ENCODE measurements around the gene GPC5. TPM values are rescaled to one million over a fixed set of nuclear protein-coding genes. Genes with fewer than 3 reads are reported as not detected.

Gene GPC5
- polyA plus RNA-seq, 6 donors from 2014 or later = 0.30 to 1.0 (median 0.40) TPM; not detected in 3

- Mint-ChIP-seq H3K36me3 (no peaks in the 10 kb centered on the region), H3K9me3 (peaks cover 5 to 10% (median 6%) of the 10 kb centered on the region in 7 donors), H3K27ac (no peak overlapping the region), H3K4me1 (no peaks in the 10 kb centered on the region), H3K4me3 (no peak overlapping the region), H3K27me3 (no peaks in the 10 kb centered on the region)
- DNase-seq (no peak), ATAC-seq (ENCODE audit: low read depth in 2 of 2) (no peak)
Measured at GRCh38 chr13:91506759-91507158, 108.3 kb downstream of the GPC5 start.

- Mint-ChIP-seq H3K27me3 (no peaks in the 10 kb centered on the region), H3K4me3 (no peak overlapping the region), H3K27ac (no peak overlapping the region), H3K4me1 (no peaks in the 10 kb centered on the region), H3K36me3 (no peaks in the 10 kb centered on the region), H3K9me3 (peaks cover 2 to 6% (median 5%) of the 10 kb centered on the region in 7 donors)
- ATAC-seq (ENCODE audit: low read depth in 2 of 2) (no peak), DNase-seq (no peak)
Measured at GRCh38 chr13:91510058-91510457, 111.6 kb downstream of the GPC5 start.

GRCh38 chr13:91513790-91514189 is 115.4 kb downstream of the GPC5 start:
- DNase-seq = no peak
- Mint-ChIP-seq H3K4me3 (no peak overlapping the region), H3K27me3 (no peaks in the 10 kb centered on the region), H3K36me3 (no peaks in the 10 kb centered on the region), H3K9me3 (peaks cover 1 to 14% (median 5%) of the 10 kb centered on the region in 7 donors), H3K4me1 (no peaks in the 10 kb centered on the region), H3K27ac (no peak overlapping the region)
- ATAC-seq (ENCODE audit: low read depth in 2 of 2) = no peak

GRCh38 chr13:91516799-91517198 is 118.4 kb downstream of the GPC5 start:
- H3K27ac Mint-ChIP-seq = no peak overlapping the region
- H3K4me3 Mint-ChIP-seq = no peak overlapping the region
- no peak for DNase-seq
- no peaks in the 10 kb centered on the region for H3K27me3 Mint-ChIP-seq
- ATAC-seq (ENCODE audit: low read depth in 2 of 2) = no peak
- no peaks in the 10 kb centered on the region for H3K36me3 Mint-ChIP-seq
- H3K9me3 Mint-ChIP-seq = peaks cover 1 to 19% (median 7%) of the 10 kb centered on the region in 7 donors
- no peaks in the 10 kb centered on the region for H3K4me1 Mint-ChIP-seq

GRCh38 chr13:91520952-91521351 is 122.5 kb downstream of the GPC5 start:
- H3K9me3 Mint-ChIP-seq = peaks cover 3 to 19% (median 9%) of the 10 kb centered on the region in 7 donors
- ATAC-seq (ENCODE audit: low read depth in 2 of 2) = no peak
- no peak for DNase-seq
- H3K27me3 Mint-ChIP-seq = no peaks in the 10 kb centered on the region
- H3K4me3 Mint-ChIP-seq = no peak overlapping the region
- no peaks in the 10 kb centered on the region for H3K36me3 Mint-ChIP-seq
- H3K4me1 Mint-ChIP-seq = no peaks in the 10 kb centered on the region
- peak overlapping the region in 1 of 6 donors; percentile 56 for H3K27ac Mint-ChIP-seq

- no peak overlapping the region for H3K27ac Mint-ChIP-seq
- ATAC-seq (ENCODE audit: low read depth in 2 of 2) = no peak
- no peaks in the 10 kb centered on the region for H3K27me3 Mint-ChIP-seq
- H3K4me1 Mint-ChIP-seq = no peaks in the 10 kb centered on the region
- H3K36me3 Mint-ChIP-seq = no peaks in the 10 kb centered on the region
- peaks cover 0 to 22% (median 9%) of the 10 kb centered on the region in 7 donors for H3K9me3 Mint-ChIP-seq
- no peak overlapping the region for H3K4me3 Mint-ChIP-seq
- DNase-seq = no peak
Measured at GRCh38 chr13:91523116-91523515, 124.7 kb downstream of the GPC5 start.

GRCh38 chr13:91526543-91527033 is 128.2 kb downstream of the GPC5 start:
- no peak overlapping the region for H3K27ac Mint-ChIP-seq
- no peaks in the 10 kb centered on the region for H3K36me3 Mint-ChIP-seq
- DNase-seq (no peak), ATAC-seq (ENCODE audit: low read depth in 2 of 2) (no peak)
- H3K9me3 Mint-ChIP-seq = peaks cover 4 to 26% (median 11%) of the 10 kb centered on the region in 7 donors
- no peaks in the 10 kb centered on the region for H3K27me3 Mint-ChIP-seq
- no peak overlapping the region for H3K4me3 Mint-ChIP-seq
- no peaks in the 10 kb centered on the region for H3K4me1 Mint-ChIP-seq

- no peak for DNase-seq
- H3K27ac Mint-ChIP-seq = no peak overlapping the region
- H3K4me1 Mint-ChIP-seq = no peaks in the 10 kb centered on the region
- H3K9me3 Mint-ChIP-seq = peaks cover 3 to 23% (median 11%) of the 10 kb centered on the region in 7 donors
- H3K27me3 Mint-ChIP-seq = no peaks in the 10 kb centered on the region
- H3K36me3 Mint-ChIP-seq = no peaks in the 10 kb centered on the region
- no peak for ATAC-seq (ENCODE audit: low read depth in 2 of 2)
- H3K4me3 Mint-ChIP-seq = no peak overlapping the region
Measured at GRCh38 chr13:91529739-91530482, 131.5 kb downstream of the GPC5 start.

GRCh38 chr13:91531646-91532045 is 133.2 kb downstream of the GPC5 start:
- H3K27ac Mint-ChIP-seq = no peak overlapping the region
- H3K36me3 Mint-ChIP-seq = no peaks in the 10 kb centered on the region
- H3K4me3 Mint-ChIP-seq = peak overlapping the region in 1 of 8 donors; percentile 31
- no peaks in the 10 kb centered on the region for H3K4me1 Mint-ChIP-seq
- DNase-seq (no peak), ATAC-seq (ENCODE audit: low read depth in 2 of 2) (no peak)
- no peaks in the 10 kb centered on the region for H3K27me3 Mint-ChIP-seq
- H3K9me3 Mint-ChIP-seq = peaks cover 4 to 20% (median 11%) of the 10 kb centered on the region in 7 donors

- no peaks in the 10 kb centered on the region for H3K36me3 Mint-ChIP-seq
Measured at GRCh38 chr13:91533354-91533753, 134.9 kb downstream of the GPC5 start.

GRCh38 chr13:91534996-91535395 is 136.6 kb downstream of the GPC5 start:
- no peak for DNase-seq
- no peaks in the 10 kb centered on the region for H3K36me3 Mint-ChIP-seq
- no peak overlapping the region for H3K4me3 Mint-ChIP-seq
- H3K27ac Mint-ChIP-seq = no peak overlapping the region
- H3K27me3 Mint-ChIP-seq = no peaks in the 10 kb centered on the region
- no peaks in the 10 kb centered on the region for H3K4me1 Mint-ChIP-seq
- peaks cover 0 to 13% (median 4%) of the 10 kb centered on the region in 7 donors for H3K9me3 Mint-ChIP-seq
- no peak for ATAC-seq (ENCODE audit: low read depth in 2 of 2)

More at GRCh38 chr13:91533354-91533753, 134.9 kb downstream of the GPC5 start:
- Mint-ChIP-seq H3K4me3 (no peak overlapping the region), H3K27me3 (no peaks in the 10 kb centered on the region), H3K9me3 (peaks cover 4 to 13% (median 7%) of the 10 kb centered on the region in 7 donors), H3K27ac (no peak overlapping the region), H3K4me1 (no peaks in the 10 kb centered on the region)
- no peak for DNase-seq
- ATAC-seq (ENCODE audit: low read depth in 2 of 2) = no peak

GRCh38 chr13:91537376-91537775 is 139.0 kb downstream of the GPC5 start:
- ATAC-seq (ENCODE audit: low read depth in 2 of 2) (no peak), DNase-seq (no peak)
- peaks cover 0 to 9% (median 3%) of the 10 kb centered on the region in 7 donors for H3K9me3 Mint-ChIP-seq
- H3K27ac Mint-ChIP-seq = no peak overlapping the region
- H3K4me3 Mint-ChIP-seq = no peak overlapping the region
- H3K27me3 Mint-ChIP-seq = no peaks in the 10 kb centered on the region
- H3K4me1 Mint-ChIP-seq = no peaks in the 10 kb centered on the region
- no peaks in the 10 kb centered on the region for H3K36me3 Mint-ChIP-seq

GRCh38 chr13:91539286-91540157 is 141.1 kb downstream of the GPC5 start:
- Mint-ChIP-seq H3K4me3 (no peak overlapping the region), H3K27me3 (no peaks in the 10 kb centered on the region), H3K4me1 (no peaks in the 10 kb centered on the region), H3K9me3 (peaks cover 0 to 9% (median 2%) of the 10 kb centered on the region in 7 donors), H3K36me3 (no peaks in the 10 kb centered on the region), H3K27ac (no peak overlapping the region)
- ATAC-seq (ENCODE audit: low read depth in 2 of 2) (no peak), DNase-seq (no peak)
